ENCODE measurements around the gene THUMPD1. TPM values are rescaled to one million over a fixed set of nuclear protein-coding genes. Genes with fewer than 3 reads are reported as not detected.

Gene THUMPD1
- total RNA-seq: 44.4 and 53.1 TPM in 2 replicates

GRCh38 chr16:20741554-20742285, at the start of gene THUMPD1:
TSS of gene THUMPD1 (minus strand) at chr16:20741818. CDS start at chr16:20741739, 79 bp downstream.

GRCh38 chr16:20763461-20764232, 22.0 kb upstream of the THUMPD1 start, which contains the start of gene ACSM3:
TSS of gene ACSM3 (plus strand) at chr16:20764014. CDS start at chr16:20770035, 6,021 bp downstream.

Other genes starting within 250 kb of the THUMPD1 start
- gene ACSM2B, start 165.5 kb downstream of the THUMPD1 start, total RNA-seq: not detected in 2 replicates
- not detected in 2 replicates for gene ACSM1, start 44.1 kb downstream of the THUMPD1 start, total RNA-seq
- 0.17 and 0.45 TPM in 2 replicates for gene ACSM3, start 22.2 kb upstream of the THUMPD1 start, total RNA-seq
- gene ERI2, start 64.7 kb upstream of the THUMPD1 start, total RNA-seq: 18.7 and 20.2 TPM in 2 replicates
- gene REXO5, start 64.7 kb upstream of the THUMPD1 start, total RNA-seq: 8.9 and 10.4 TPM in 2 replicates
- 9.1 and 11.1 TPM in 2 replicates for gene DCUN1D3, start 158.5 kb upstream of the THUMPD1 start, total RNA-seq
- gene LYRM1, start 159.0 kb upstream of the THUMPD1 start, total RNA-seq: 52.2 and 86.6 TPM in 2 replicates